HCT116 (cell line): ENCODE data around the gene FAF2.

Experiments
- ATF3 ChIP-seq: IDR thresholded peaks from 2 replicates; pipeline ENCODE4 v1.6.1; 2012
- CBX3 ChIP-seq: IDR thresholded peaks from 2 replicates; pipeline ENCODE4 v1.6.1; 2012; ENCODE audit warnings: low read depth
- CTCF ChIP-seq, 3 experiments: fragments of 200-600 bp in 1 of 3; sonication (generic) in 1 of 3; IDR thresholded peaks in 2 of 3; conservative IDR thresholded peaks in 1 of 3; 2 replicates each; pipeline ENCODE4 v1.5.1; 2012 to 2017; ENCODE audit warnings: low read depth in 2 of 3, low read length in 2 of 3, antibody characterized with exemption in 1 of 3, borderline replicate concordance in 1 of 3, control low read depth in 1 of 3, mild to moderate bottlenecking in 1 of 3, mixed read lengths in 1 of 3, mixed run types in 1 of 3, moderate library complexity in 1 of 3; ENCODE audit not compliant: insufficient read depth in 1 of 3
- EGR1 ChIP-seq: IDR thresholded peaks from 2 replicates; pipeline ENCODE4 v1.6.1; 2012; ENCODE audit warnings: low read depth
- EZH2 ChIP-seq: fragments of 200-600 bp; sonication (generic); IDR thresholded peaks from 2 replicates; pipeline ENCODE4 v1.6.1; 2017; ENCODE audit warnings: antibody characterized with exemption, mixed run types
- MAX ChIP-seq: IDR thresholded peaks from 2 replicates; pipeline ENCODE4 v1.6.1; 2012
- POLR2A ChIP-seq: IDR thresholded peaks from 2 replicates; pipeline ENCODE4 v1.7.0; 2011; ENCODE audit warnings: borderline replicate concordance; ENCODE audit not compliant: insufficient read depth, insufficient read length; ENCODE audit errors: extremely low read depth
- POLR2AphosphoS5 ChIP-seq: IDR thresholded peaks from 2 replicates; pipeline ENCODE4 v1.6.1; 2011; ENCODE audit warnings: mild to moderate bottlenecking, low read depth, low read length, moderate library complexity
- RAD21 ChIP-seq: IDR thresholded peaks from 2 replicates; pipeline ENCODE4 v1.6.1; 2012; ENCODE audit warnings: low read depth, mild to moderate bottlenecking
- SIN3A ChIP-seq: IDR thresholded peaks from 2 replicates; pipeline ENCODE4 v1.6.1; 2012; ENCODE audit warnings: low read depth
- SP1 ChIP-seq: IDR thresholded peaks from 2 replicates; pipeline ENCODE4 v1.6.1; 2012; ENCODE audit warnings: low read depth
- TCF7L2 ChIP-seq: IDR thresholded peaks from 2 replicates; pipeline ENCODE4 v1.7.0; 2011; ENCODE audit warnings: borderline replicate concordance, inconsistent platforms; ENCODE audit not compliant: insufficient read depth, insufficient read length; ENCODE audit errors: extremely low read depth
- YY1 ChIP-seq: IDR thresholded peaks from 2 replicates; pipeline ENCODE4 v1.6.1; 2011; ENCODE audit warnings: low read length, low read depth, moderate library complexity, mild to moderate bottlenecking; ENCODE audit not compliant: insufficient replicate concordance; ENCODE audit errors: extremely low read depth

- TF ChIP-seq CTCF (IDR thresholded peaks at IDR 0.05 in 2 of 3, conservative IDR thresholded peaks at IDR 0.05 in 1 of 3; ENCODE audit: borderline replicate concordance in 1 of 3, insufficient read depth in 1 of 3, low read depth in 2 of 3, low read length in 2 of 3) (no peak), YY1 (no peak), MAX (no peak), EGR1 (no peak), SP1 (no peak), ATF3 (no peak), RAD21 (no peak), CBX3 (no peak), EZH2 (no peak), POLR2A (no peak), SIN3A (no peak), POLR2AphosphoS5 (no peak), TCF7L2 (no peak)
These were observed 104.2 kb downstream of the FAF2 start for GRCh38 chr5:176552332-176552869.
